Measurements from ENCODE around the gene IFNB1. TPM values are rescaled to one million over a fixed set of nuclear protein-coding genes. Genes with fewer than 3 reads are reported as not detected.

Gene IFNB1
- total and polyA plus RNA-seq, 4 donors: not detected

DNA sequence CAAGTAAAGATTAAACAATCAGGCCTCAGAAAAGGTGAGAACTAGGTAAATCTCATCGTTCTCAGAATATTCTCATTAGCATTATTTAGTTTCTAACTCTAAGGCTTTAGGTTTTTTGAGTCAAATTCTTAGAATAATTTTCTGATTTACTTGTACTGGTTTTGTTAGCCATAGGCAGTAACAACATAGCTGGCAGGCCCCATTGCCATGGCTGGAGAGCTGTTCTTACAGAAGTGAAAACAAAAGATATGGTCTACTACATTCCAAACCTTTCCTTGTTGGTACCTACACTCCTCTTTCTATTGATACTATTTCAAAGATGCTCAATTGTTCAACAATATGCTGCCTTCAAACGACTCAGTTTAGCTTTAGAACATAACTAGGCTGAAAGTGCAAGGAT, 36.6 kb upstream of the IFNB1 start:
- Histone ChIP-seq H3K9me3 (ENCODE audit: control insufficient read depth in 4 of 4, low read length in 3 of 4) (no peaks in the 10 kb centered on the region), H3K4me3 (ENCODE audit: low read depth in 1 of 3, low read length in 3 of 3) (no peak overlapping the region), H3K36me3 (ENCODE audit: control insufficient read depth in 4 of 4, insufficient read depth in 3 of 4, low read depth in 1 of 4, low read length in 3 of 4) (no peaks in the 10 kb centered on the region), H3K27me3 (ENCODE audit: control insufficient read depth in 4 of 4, insufficient read depth in 4 of 4, low read length in 3 of 4) (peaks cover 0 to 4% (median 0%) of the 10 kb centered on the region in 4 donors), H3K27ac (ENCODE audit: low read depth in 1 of 2, low read length in 2 of 2) (no peak overlapping the region), H3K9ac (ENCODE audit: low read depth in 1 of 2, low read length in 2 of 2) (no peak overlapping the region), H3K4me1 (ENCODE audit: control insufficient read depth in 4 of 4, insufficient read depth in 4 of 4, low read length in 3 of 4) (no peaks in the 10 kb centered on the region)
- no peak for DNase-seq (ENCODE audit: low spot score)
- WGBS: 45% methylated on average over 2 of the region's 2 CpGs
- TF ChIP-seq HNF4A (conservative IDR thresholded peaks at IDR 0.05) (no peak), SP1 (IDR thresholded peaks at IDR 0.05) (no peak), FOXA2 (IDR thresholded peaks at IDR 0.05) (no peak), ZBTB33 (IDR thresholded peaks at IDR 0.05) (no peak), GABPA (IDR thresholded peaks at IDR 0.05 in 1 of 2, conservative IDR thresholded peaks at IDR 0.05 in 1 of 2) (no peak), EGR1 (IDR thresholded peaks at IDR 0.05; ENCODE audit: low read depth in 2 of 2) (no peak), HNF4G (IDR thresholded peaks at IDR 0.05) (no peak), TAF1 (conservative IDR thresholded peaks at IDR 0.05) (no peak), CTCF (IDR thresholded peaks at IDR 0.05; ENCODE audit: low read depth, low read length, missing input control) (no peak), JUND (IDR thresholded peaks at IDR 0.05) (no peak), ATF3 (IDR thresholded peaks at IDR 0.05) (no peak)

DNA sequence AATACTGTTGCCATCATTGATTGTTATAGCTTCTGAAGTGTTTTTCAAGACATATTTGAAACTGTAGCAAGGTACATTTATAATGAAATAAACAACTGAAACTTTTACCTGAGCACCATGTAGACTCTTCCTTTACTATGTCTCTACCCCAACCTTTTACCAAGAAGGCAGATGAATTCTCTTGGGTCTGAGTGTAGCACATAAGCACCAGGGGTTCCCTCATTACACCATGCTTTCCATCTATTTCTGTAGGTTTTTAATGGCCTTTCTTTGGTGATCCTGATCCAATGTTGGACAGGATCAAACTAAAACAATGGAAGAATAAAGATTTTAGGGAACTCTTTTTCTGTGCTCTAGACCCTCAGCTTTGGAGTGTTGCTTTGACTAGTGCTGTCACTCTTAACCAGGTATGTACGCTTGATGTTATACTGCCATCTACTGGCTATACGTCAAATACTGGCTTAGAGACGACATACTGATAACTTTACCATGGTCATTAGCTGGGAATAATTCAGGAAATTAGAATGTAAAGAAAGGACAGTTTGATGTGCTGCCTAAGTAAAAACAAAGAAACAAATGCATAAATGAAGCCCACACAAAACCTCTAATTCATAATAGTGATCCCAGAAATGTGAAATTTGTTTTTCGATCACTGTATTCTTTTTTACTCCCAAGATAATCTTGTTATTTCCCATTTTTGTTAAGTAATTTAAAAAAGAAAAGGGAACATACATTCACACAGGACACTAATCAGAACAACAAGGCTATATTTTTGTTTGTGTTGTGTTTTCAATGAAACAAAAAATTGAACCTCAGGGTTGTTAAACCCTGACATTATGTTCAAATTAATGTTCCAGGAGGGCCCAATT, 33.2 kb upstream of the IFNB1 start:
- Histone ChIP-seq H3K9ac (ENCODE audit: low read depth in 1 of 2, low read length in 2 of 2) (no peak overlapping the region), H3K27ac (ENCODE audit: low read depth in 1 of 2, low read length in 2 of 2) (no peak overlapping the region), H3K36me3 (ENCODE audit: control insufficient read depth in 4 of 4, insufficient read depth in 3 of 4, low read depth in 1 of 4, low read length in 3 of 4) (no peaks in the 10 kb centered on the region), H3K4me1 (ENCODE audit: control insufficient read depth in 4 of 4, insufficient read depth in 4 of 4, low read length in 3 of 4) (no peaks in the 10 kb centered on the region), H3K4me3 (ENCODE audit: low read depth in 1 of 3, low read length in 3 of 3) (no peak overlapping the region), H3K9me3 (ENCODE audit: control insufficient read depth in 4 of 4, low read length in 3 of 4) (no peaks in the 10 kb centered on the region), H3K27me3 (ENCODE audit: control insufficient read depth in 4 of 4, insufficient read depth in 4 of 4, low read length in 3 of 4) (peaks cover 0 to 8% (median 0%) of the 10 kb centered on the region in 4 donors)
- TF ChIP-seq JUND (IDR thresholded peaks at IDR 0.05) (no peak), FOXA2 (IDR thresholded peaks at IDR 0.05) (no peak), CTCF (IDR thresholded peaks at IDR 0.05; ENCODE audit: low read depth, low read length, missing input control) (peak; percentile 77), HNF4G (IDR thresholded peaks at IDR 0.05) (no peak), RAD21 (IDR thresholded peaks at IDR 0.05) (peak; percentile 90 to 94), NR2F2 (IDR thresholded peaks at IDR 0.05) (no peak)
- DNase-seq (ENCODE audit: low spot score): no peak
- 25% methylated on average over 4 of the region's 4 CpGs for WGBS

All from liver (tissue), 9 donors.